ENCODE data around the gene TMEM220.

Gene TMEM220

DNA sequence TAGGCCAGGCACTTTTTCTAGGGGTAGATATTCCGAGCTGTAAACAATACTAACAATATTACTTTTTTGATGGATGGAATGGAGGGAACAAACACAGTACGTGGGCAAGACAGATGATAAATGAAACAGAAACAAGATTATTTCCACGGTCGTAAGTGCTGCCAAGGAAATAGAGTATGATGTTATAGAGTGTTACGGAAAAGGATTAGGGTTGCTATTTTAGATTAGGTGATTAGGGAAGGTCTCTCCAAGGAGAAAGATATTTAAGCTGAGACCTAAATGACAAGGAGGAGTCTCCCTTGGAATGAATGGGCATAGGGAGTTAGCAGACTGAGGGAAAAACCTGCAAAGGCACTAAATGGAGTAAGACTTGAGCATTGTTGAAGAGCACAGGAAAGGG lies 24.1 kb downstream of the TMEM220 start:
- Histone ChIP-seq H3K4me2 (ENCODE audit: low read length) (no peak overlapping the region), H3K4me3 (ENCODE audit: low read depth, low read length) (no peak overlapping the region)

DNA sequence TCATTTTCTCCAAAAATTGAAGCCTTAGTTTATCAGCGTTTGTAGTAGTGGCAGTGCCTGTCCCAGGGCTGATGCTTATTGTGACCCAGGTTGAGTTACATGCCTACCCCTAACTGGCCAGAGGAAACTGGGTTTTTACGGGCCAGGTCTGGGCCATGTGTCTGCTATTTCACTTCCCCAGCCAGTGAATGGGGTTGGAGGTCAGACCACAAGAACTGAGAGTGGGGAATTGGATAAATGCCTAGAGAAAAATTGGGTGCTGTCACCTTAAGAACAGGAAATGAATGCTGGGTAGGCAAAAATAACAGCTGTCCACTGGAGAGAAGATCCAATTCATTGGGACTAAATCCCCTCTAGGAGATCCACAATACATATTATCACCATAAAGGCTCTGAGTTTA lies 27.2 kb downstream of the TMEM220 start:
- Histone ChIP-seq H3K79me2 (peaks cover 2% of the 10 kb centered on the region), H3K4me3 (ENCODE audit: low read depth, low read length) (no peak overlapping the region), H3K27me3 (ENCODE audit: control insufficient read depth, insufficient read depth, low read length) (no peaks in the 10 kb centered on the region), H3K9me3 (ENCODE audit: control insufficient read depth, low read length) (no peaks in the 10 kb centered on the region), H3K9ac (no peak overlapping the region), H3K4me2 (ENCODE audit: low read length) (no peak overlapping the region), H3K27ac (no peak overlapping the region), H3K4me1 (no peaks in the 10 kb centered on the region), H2AFZ (no peak overlapping the region), H3K36me3 (ENCODE audit: control insufficient read depth, insufficient read depth, low read length) (no peaks in the 10 kb centered on the region)
- TF ChIP-seq, protein P1, sequence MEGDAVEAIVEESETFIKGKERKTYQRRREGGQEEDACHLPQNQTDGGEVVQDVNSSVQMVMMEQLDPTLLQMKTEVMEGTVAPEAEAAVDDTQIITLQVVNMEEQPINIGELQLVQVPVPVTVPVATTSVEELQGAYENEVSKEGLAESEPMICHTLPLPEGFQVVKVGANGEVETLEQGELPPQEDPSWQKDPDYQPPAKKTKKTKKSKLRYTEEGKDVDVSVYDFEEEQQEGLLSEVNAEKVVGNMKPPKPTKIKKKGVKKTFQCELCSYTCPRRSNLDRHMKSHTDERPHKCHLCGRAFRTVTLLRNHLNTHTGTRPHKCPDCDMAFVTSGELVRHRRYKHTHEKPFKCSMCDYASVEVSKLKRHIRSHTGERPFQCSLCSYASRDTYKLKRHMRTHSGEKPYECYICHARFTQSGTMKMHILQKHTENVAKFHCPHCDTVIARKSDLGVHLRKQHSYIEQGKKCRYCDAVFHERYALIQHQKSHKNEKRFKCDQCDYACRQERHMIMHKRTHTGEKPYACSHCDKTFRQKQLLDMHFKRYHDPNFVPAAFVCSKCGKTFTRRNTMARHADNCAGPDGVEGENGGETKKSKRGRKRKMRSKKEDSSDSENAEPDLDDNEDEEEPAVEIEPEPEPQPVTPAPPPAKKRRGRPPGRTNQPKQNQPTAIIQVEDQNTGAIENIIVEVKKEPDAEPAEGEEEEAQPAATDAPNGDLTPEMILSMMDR (IDR thresholded peaks at IDR 0.05): no peak

More for the DNA sequence above, 24.1 kb downstream of the TMEM220 start:
- Histone ChIP-seq H2AFZ (no peak overlapping the region), H3K9ac (no peak overlapping the region), H3K27me3 (ENCODE audit: control insufficient read depth, insufficient read depth, low read length) (no peaks in the 10 kb centered on the region), H3K27ac (no peak overlapping the region), H3K36me3 (ENCODE audit: control insufficient read depth, insufficient read depth, low read length) (no peaks in the 10 kb centered on the region), H3K79me2 (no peaks in the 10 kb centered on the region), H3K9me3 (ENCODE audit: control insufficient read depth, low read length) (no peaks in the 10 kb centered on the region), H3K4me1 (no peaks in the 10 kb centered on the region)
- TF ChIP-seq, protein P1 (IDR thresholded peaks at IDR 0.05): no peak

DNA sequence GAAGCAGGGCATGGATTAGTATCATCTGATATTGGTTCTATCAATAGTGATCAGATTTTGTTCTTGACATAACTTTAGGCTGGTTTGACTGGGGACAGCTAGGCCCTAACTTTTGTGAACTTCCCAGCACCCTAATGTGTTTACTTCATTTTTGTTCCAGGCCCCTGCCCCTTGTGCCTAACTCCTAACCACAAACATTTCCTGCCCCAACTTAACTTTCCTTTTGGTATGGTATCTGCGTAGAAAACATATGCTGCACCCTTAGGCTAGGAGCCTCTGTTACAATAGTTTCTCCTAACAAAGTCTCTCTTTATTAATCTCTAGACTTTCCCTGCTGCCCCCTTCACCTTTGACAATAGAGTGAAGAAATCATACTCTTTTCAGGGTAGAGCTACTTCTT lies 30.0 kb downstream of the TMEM220 start:
- H3K9ac ChIP-seq: no peak overlapping the region
- peaks cover 6% of the 10 kb centered on the region for H3K79me2 ChIP-seq
- H3K27me3 ChIP-seq (ENCODE audit: control insufficient read depth, insufficient read depth, low read length): no peaks in the 10 kb centered on the region
- H3K27ac ChIP-seq: no peak overlapping the region
- no peaks in the 10 kb centered on the region for H3K4me1 ChIP-seq
- no peak overlapping the region for H2AFZ ChIP-seq
- no peak overlapping the region for H3K4me3 ChIP-seq (ENCODE audit: low read depth, low read length)
- H3K36me3 ChIP-seq (ENCODE audit: control insufficient read depth, insufficient read depth, low read length): no peaks in the 10 kb centered on the region
- H3K9me3 ChIP-seq (ENCODE audit: control insufficient read depth, low read length): no peaks in the 10 kb centered on the region
- TF ChIP-seq, protein P1 (IDR thresholded peaks at IDR 0.05): no peak
- no peak overlapping the region for H3K4me2 ChIP-seq (ENCODE audit: low read length)

DNA sequence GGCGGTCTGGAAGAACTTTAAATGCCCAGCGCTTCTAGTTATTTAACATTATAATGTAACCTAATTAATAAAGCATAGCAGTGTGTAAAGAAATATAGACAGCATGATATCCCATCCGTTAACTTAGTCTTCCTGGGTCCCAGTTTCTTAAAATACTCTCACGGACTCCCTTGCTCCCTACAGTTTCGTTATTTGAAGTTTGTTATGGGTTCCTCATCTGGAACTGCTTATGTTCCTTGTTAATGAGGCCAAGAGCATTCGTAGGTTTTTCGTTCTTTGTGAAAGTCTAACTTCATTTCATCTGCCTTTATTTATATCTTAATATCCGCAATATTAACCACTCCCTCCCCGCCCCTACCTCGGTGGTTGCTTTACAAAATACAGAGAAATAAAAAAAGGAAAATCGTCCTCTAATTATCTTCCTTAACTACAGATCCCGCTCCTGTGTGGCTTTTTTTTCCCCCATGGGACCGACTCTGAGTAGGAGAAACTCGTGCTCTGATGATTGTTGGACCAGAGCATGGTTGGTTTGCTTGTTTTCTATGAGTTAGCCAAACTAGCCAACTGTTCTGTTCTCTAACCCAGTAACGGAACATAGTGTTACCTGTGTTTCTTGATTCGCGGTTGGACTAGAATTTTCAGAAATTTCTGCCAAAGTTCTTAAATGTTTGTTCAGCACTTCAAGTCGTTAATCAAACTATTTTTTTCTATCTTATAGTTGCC lies 31.6 kb downstream of the TMEM220 start:
- no peaks in the 10 kb centered on the region for H3K9me3 ChIP-seq (ENCODE audit: control insufficient read depth, low read length)
- peak overlapping the region; percentile 80 for H3K4me3 ChIP-seq (ENCODE audit: low read depth, low read length)
- TF ChIP-seq, protein P1 (IDR thresholded peaks at IDR 0.05): no peak
- peak overlapping the region; percentile 94 for H2AFZ ChIP-seq
- peak overlapping the region; percentile 41 for H3K9ac ChIP-seq
- H3K27me3 ChIP-seq (ENCODE audit: control insufficient read depth, insufficient read depth, low read length): no peaks in the 10 kb centered on the region
- H3K79me2 ChIP-seq: peaks cover 6% of the 10 kb centered on the region
- no peaks in the 10 kb centered on the region for H3K4me1 ChIP-seq
- no peaks in the 10 kb centered on the region for H3K36me3 ChIP-seq (ENCODE audit: control insufficient read depth, insufficient read depth, low read length)
- H3K4me2 ChIP-seq (ENCODE audit: low read length): peak overlapping the region; percentile 68
- peak overlapping the region; percentile 73 for H3K27ac ChIP-seq
